C4-2B (cell line): ENCODE measurements around the gene COA8.

Experiments used
- ZFX ChIP-seq: fragments of 450-650 bp; IDR thresholded peaks from 2 replicates; pipeline ENCODE4 v1.6.1; 2017
- TF ChIP-seq, protein P1 (sequence below): fragments of 450-650 bp; conservative IDR thresholded peaks from 2 replicates; pipeline ENCODE4 v1.5.1; 2017; ENCODE audit warnings: mild to moderate bottlenecking

DNA sequence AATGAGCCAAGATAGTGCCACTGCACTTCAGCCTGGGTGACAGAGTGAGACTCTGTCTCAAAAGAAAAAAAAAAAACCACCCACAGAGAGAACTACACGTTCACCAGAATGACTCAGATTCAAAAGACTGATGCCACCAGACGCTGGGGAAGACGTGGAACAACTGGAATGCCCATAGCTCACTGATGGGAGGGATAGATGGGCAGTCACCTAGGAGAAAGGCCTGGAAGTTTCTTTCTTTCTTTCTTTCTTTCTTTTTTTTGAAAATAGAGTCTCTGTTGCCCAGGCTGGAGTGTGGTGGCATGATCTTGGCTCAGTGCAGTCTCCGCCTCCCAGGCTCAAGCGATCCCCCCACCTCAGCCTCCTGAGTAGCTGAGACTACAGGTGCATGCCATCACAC is 56.3 kb downstream of the COA8 start:
- TF ChIP-seq, protein P1, sequence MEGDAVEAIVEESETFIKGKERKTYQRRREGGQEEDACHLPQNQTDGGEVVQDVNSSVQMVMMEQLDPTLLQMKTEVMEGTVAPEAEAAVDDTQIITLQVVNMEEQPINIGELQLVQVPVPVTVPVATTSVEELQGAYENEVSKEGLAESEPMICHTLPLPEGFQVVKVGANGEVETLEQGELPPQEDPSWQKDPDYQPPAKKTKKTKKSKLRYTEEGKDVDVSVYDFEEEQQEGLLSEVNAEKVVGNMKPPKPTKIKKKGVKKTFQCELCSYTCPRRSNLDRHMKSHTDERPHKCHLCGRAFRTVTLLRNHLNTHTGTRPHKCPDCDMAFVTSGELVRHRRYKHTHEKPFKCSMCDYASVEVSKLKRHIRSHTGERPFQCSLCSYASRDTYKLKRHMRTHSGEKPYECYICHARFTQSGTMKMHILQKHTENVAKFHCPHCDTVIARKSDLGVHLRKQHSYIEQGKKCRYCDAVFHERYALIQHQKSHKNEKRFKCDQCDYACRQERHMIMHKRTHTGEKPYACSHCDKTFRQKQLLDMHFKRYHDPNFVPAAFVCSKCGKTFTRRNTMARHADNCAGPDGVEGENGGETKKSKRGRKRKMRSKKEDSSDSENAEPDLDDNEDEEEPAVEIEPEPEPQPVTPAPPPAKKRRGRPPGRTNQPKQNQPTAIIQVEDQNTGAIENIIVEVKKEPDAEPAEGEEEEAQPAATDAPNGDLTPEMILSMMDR, result no peak
- TF ChIP-seq ZFX, result no peak
